HuH-7 (cell line): ENCODE data around the gene CMTM8.
"Not testable (repeated sequence)": the region's sequence is repeated elsewhere in the genome, so short reads cannot be mapped to it uniquely, and the experiment has no call there.

Source experiments
- DNase-seq: peaks from one replicate; pipeline ENCODE4 v3.0.0; 2011; ENCODE audit warnings: low spot score

CMTM8 gene

GRCh38 chr3:32383136-32383711 lies 144.7 kb downstream of the CMTM8 start:
- DNase-seq: no peak

GRCh38 chr3:32384938-32385337 lies 146.5 kb downstream of the CMTM8 start:
- DNase-seq: no peak

GRCh38 chr3:32387512-32387911 lies 149.0 kb downstream of the CMTM8 start:
- DNase-seq: no peak

GRCh38 chr3:32389577-32389976 lies 151.1 kb downstream of the CMTM8 start:
- not testable (repeated sequence) for DNase-seq

GRCh38 chr3:32391643-32392535 lies 153.4 kb downstream of the CMTM8 start, which contains the start of gene CMTM7:
Gene CMTM7, plus strand, starts transcription at chr3:32391853. Its CDS starts 54 bp downstream, at chr3:32391907.
- peak; percentile 93 for DNase-seq

- DNase-seq: peak; percentile 56
Measured at GRCh38 chr3:32392536-32393302, 154.2 kb downstream of the CMTM8 start.

- no peak for DNase-seq
Measured at GRCh38 chr3:32395496-32395895, 157.0 kb downstream of the CMTM8 start.

GRCh38 chr3:32397941-32398340 lies 159.5 kb downstream of the CMTM8 start:
- DNase-seq: no peak

- no peak for DNase-seq
Measured at GRCh38 chr3:32398531-32398930, 160.1 kb downstream of the CMTM8 start.

GRCh38 chr3:32399030-32399620 lies 160.6 kb downstream of the CMTM8 start:
- DNase-seq: peak; percentile 83

GRCh38 chr3:32401126-32401525 lies 162.6 kb downstream of the CMTM8 start:
- peak; percentile 58 for DNase-seq

- peak; percentile 77 for DNase-seq
Measured at GRCh38 chr3:32401556-32402081, 163.1 kb downstream of the CMTM8 start.

GRCh38 chr3:32403663-32404062 lies 165.2 kb downstream of the CMTM8 start:
- no peak for DNase-seq

- DNase-seq: no peak
Measured at GRCh38 chr3:32404714-32405113, 166.2 kb downstream of the CMTM8 start.

GRCh38 chr3:32405155-32405554 lies 166.7 kb downstream of the CMTM8 start:
- no peak for DNase-seq

- DNase-seq: peak; percentile 59
Measured at GRCh38 chr3:32405711-32406323, 167.3 kb downstream of the CMTM8 start.

- peak; percentile 44 for DNase-seq
Measured at GRCh38 chr3:32406486-32407408, 168.3 kb downstream of the CMTM8 start.

GRCh38 chr3:32410367-32411246 lies 172.1 kb downstream of the CMTM8 start:
- DNase-seq: no peak

- DNase-seq: no peak
Measured at GRCh38 chr3:32411442-32411841, 173.0 kb downstream of the CMTM8 start.
